ENCODE data around the gene ANKRD13B.
"Not testable (repeated sequence)": the region's sequence is repeated elsewhere in the genome, so short reads cannot be mapped to it uniquely, and the experiment has no call there.

ANKRD13B gene

GRCh38 chr17:29645515-29646051 is 52.7 kb downstream of the ANKRD13B start:
- H3K27ac ChIP-seq: peak overlapping the region; percentile 21
- no peak overlapping the region for H3K4me3 ChIP-seq (ENCODE audit: low read depth, low read length)
- DNase-seq: peak; percentile 49
- TF ChIP-seq, protein P1, sequence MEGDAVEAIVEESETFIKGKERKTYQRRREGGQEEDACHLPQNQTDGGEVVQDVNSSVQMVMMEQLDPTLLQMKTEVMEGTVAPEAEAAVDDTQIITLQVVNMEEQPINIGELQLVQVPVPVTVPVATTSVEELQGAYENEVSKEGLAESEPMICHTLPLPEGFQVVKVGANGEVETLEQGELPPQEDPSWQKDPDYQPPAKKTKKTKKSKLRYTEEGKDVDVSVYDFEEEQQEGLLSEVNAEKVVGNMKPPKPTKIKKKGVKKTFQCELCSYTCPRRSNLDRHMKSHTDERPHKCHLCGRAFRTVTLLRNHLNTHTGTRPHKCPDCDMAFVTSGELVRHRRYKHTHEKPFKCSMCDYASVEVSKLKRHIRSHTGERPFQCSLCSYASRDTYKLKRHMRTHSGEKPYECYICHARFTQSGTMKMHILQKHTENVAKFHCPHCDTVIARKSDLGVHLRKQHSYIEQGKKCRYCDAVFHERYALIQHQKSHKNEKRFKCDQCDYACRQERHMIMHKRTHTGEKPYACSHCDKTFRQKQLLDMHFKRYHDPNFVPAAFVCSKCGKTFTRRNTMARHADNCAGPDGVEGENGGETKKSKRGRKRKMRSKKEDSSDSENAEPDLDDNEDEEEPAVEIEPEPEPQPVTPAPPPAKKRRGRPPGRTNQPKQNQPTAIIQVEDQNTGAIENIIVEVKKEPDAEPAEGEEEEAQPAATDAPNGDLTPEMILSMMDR (IDR thresholded peaks at IDR 0.05; ENCODE audit: low read depth, low read length, missing control alignments): no peak
- in situ Hi-C loops (cut with HindIII; ENCODE audit: low pct_ligation_motif_present, low sequenced_read_pairs): no loop called here
- H3K27me3 ChIP-seq (replicated peaks): no peaks in the 10 kb centered on the region
- peaks cover 4% of the 10 kb centered on the region for H3K36me3 ChIP-seq (replicated peaks)

- Histone ChIP-seq H3K27me3 (replicated peaks) (no peaks in the 10 kb centered on the region), H3K4me3 (ENCODE audit: low read depth, low read length) (no peak overlapping the region), H3K27ac (no peak overlapping the region), H3K36me3 (replicated peaks) (peaks cover 4% of the 10 kb centered on the region)
- in situ Hi-C loops (cut with HindIII; ENCODE audit: low pct_ligation_motif_present, low sequenced_read_pairs): no loop called here
- DNase-seq: no peak
- TF ChIP-seq, protein P1 (IDR thresholded peaks at IDR 0.05; ENCODE audit: low read depth, low read length, missing control alignments): no peak
Observed at GRCh38 chr17:29648005-29648404, 55.1 kb downstream of the ANKRD13B start.

DNA sequence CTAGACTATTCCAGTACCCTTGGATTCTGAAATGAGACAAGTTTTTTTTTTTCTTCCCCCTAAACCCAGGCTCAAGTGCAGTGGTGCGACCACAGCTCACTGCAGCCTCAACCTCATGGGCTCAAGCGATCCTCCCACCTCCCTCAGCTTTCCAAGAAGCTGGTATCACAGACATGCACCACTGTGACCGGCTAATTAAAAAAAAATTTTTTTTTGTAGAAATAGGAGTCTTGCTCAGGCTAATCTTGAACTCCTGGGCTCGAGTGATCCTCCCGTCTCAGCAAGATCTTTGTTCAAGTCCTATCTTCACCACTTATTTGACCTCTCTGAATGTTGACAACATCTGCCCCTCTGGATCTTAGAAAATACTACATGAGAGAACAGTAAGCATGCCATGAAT is 56.4 kb downstream of the ANKRD13B start:
- Histone ChIP-seq H3K27me3 (replicated peaks) (no peaks in the 10 kb centered on the region), H3K36me3 (replicated peaks) (peaks cover 4% of the 10 kb centered on the region), H3K27ac (no peak overlapping the region), H3K4me3 (ENCODE audit: low read depth, low read length) (no peak overlapping the region)
- TF ChIP-seq, protein P1 (IDR thresholded peaks at IDR 0.05; ENCODE audit: low read depth, low read length, missing control alignments): no peak
- in situ Hi-C loops (cut with HindIII; ENCODE audit: low pct_ligation_motif_present, low sequenced_read_pairs): no loop called here
- no peak for DNase-seq

DNA sequence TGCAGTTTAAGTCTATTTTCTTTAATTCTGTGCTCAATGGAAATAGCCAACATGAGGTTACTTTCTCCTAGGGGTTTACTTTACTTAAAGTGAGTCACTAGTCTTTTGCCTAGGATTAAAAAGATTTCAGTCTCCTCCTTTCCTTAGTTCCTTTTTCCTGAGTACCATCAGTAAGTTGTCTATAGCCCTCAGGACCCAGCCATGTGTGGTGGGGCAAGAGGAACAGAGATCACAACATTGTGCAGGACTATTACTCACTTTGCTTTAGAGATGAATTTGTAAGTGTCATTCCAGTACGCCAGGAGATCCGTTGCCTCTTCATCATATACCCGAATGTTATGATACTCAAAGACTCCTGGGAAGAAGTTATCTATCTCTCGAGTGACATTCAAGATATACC is 57.5 kb downstream of the ANKRD13B start:
- DNase-seq: no peak
- in situ Hi-C loops (cut with HindIII; ENCODE audit: low pct_ligation_motif_present, low sequenced_read_pairs): no loop called here
- Histone ChIP-seq H3K27ac (no peak overlapping the region), H3K27me3 (replicated peaks) (no peaks in the 10 kb centered on the region), H3K4me3 (ENCODE audit: low read depth, low read length) (no peak overlapping the region), H3K36me3 (replicated peaks) (peaks cover 4% of the 10 kb centered on the region)
- TF ChIP-seq, protein P1 (IDR thresholded peaks at IDR 0.05; ENCODE audit: low read depth, low read length, missing control alignments): no peak

DNA sequence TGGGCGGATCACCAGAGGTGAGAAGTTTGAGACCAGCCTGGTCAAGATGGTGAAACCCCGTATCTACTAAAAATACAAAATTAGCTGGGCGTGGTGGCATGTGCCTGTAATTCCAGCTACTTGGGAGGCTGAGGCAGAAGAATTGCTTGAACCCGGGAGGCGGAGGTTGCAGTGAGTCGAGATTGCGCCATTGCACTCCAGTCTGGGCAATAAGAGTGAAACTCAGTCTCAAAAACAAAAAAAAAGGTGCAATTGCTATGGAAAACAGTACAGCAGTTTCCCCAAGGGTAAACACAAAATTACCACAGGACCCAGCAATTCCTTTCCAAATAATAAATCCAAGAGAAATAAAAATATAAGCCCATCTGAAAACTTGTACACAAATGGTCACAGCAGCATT is 59.0 kb downstream of the ANKRD13B start:
- H3K4me3 ChIP-seq (ENCODE audit: low read depth, low read length); DNase-seq; H3K36me3 ChIP-seq (replicated peaks); in situ Hi-C loops (cut with HindIII; ENCODE audit: low pct_ligation_motif_present, low sequenced_read_pairs); H3K27me3 ChIP-seq (replicated peaks); H3K27ac ChIP-seq: not testable (repeated sequence)

DNA sequence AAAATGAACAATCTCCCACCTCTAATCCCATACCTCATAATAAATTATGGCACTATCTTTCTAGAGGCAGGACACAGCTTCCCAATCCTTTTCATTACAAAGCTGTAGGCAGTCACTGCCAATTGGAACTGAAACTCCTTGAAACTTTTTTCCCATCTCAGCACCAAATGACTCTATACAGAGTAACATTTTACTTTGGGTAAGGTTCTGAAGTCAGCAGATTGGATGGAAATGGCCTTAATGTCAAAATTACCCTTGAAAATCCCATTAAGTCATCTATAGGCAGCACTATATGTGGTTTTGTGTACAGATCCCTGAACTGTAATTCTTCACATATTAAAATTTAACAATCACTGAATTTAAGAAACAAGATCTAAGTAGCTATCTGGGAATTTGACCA is 60.0 kb downstream of the ANKRD13B start:
- Histone ChIP-seq H3K27ac (no peak overlapping the region), H3K27me3 (replicated peaks) (no peaks in the 10 kb centered on the region), H3K4me3 (ENCODE audit: low read depth, low read length) (no peak overlapping the region), H3K36me3 (replicated peaks) (peaks cover 1% of the 10 kb centered on the region)
- in situ Hi-C loops (cut with HindIII; ENCODE audit: low pct_ligation_motif_present, low sequenced_read_pairs): no loop called here
- no peak for DNase-seq
- TF ChIP-seq, protein P1 (IDR thresholded peaks at IDR 0.05; ENCODE audit: low read depth, low read length, missing control alignments): no peak
